HG02943 (cell line): ENCODE data around the gene KRT13.
"Not testable (repeated sequence)": the region's sequence is repeated elsewhere in the genome, so short reads cannot be mapped to it uniquely, and the experiment has no call there.

Source experiments
- ATAC-seq: cut with Tn5 transposase; IDR thresholded peaks from one replicate; pipeline ENCODE4 v1.9.1; 2021; ENCODE audit warnings: mild to moderate bottlenecking, low read depth, moderate library complexity; ENCODE audit not compliant: unreplicated experiment

Gene KRT13

DNA sequence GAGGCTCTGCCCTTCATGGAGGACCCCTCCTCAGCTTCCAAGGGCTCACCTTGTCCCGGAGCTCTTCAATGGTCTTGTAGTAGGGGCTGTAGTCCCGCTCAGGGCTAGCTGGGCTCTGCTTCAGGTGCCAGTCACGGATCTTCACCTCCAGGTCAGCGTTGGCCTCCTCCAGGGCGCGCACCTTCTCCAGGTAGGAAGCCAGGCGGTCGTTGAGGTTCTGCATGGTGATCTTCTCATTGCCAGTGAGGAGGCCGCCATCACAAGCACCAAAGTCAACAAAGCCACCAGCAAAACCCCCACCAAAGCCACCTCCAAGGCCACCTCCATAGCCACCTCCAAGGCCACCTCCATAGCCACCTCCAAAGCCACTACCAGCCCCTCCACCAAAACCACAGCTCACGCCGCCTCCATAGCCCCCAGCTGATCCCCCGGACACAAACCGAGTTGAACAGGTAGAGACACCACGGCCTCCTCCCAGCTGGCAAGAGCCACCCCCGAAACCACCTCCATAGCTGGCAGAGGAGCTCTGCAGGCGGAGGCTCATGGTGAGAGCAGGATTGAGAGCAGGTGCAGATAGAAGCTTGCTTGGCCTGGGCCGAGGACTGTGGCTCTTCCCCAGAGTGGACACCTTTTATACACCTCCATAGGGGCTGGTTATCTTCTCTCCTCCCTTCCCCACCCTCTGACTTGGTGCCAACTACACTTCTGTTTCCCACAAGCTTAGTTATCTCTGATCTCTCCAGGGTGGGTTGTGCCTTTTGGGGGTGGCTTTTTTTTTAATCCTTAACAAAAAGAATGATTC lies at the start of gene KRT13:
Gene KRT13 (minus strand): TSS at position 606 of the 802 bp plus-strand sequence. CDS start 62 bp downstream, at position 544.
- no peak for ATAC-seq

DNA sequence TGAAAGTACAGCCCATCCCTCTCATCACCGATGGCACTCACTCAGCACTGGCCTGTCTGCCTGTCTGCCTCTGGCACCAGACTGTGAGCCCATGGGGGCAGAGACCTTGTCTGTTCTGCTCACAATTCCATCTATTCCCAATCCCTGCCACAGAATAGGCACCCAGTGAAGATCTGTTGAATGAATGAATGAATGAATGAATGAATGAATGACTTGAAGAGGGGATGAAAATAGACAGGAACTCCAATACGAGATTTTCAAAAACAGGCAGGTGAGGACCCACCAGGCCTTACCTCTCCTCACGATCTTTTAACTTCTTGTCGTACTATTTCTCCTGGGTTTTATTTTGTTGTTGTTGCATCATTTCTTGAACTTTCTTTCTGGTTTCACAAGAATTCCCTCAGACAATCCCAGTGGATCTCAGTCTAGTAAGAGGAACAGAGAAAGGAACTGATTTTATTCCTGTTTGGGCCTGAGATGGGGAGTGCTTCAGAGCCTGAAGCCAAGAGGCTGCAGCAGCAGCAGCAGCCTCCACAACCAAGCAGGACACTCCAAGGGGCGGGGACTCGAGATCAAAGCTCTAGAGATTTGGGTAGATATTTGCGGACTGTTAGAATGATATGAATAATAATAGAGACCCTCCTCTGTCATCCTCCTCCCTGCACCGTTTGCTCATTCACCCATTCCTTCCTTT lies 48.7 kb upstream of the KRT13 start:
- ATAC-seq, result no peak

DNA sequence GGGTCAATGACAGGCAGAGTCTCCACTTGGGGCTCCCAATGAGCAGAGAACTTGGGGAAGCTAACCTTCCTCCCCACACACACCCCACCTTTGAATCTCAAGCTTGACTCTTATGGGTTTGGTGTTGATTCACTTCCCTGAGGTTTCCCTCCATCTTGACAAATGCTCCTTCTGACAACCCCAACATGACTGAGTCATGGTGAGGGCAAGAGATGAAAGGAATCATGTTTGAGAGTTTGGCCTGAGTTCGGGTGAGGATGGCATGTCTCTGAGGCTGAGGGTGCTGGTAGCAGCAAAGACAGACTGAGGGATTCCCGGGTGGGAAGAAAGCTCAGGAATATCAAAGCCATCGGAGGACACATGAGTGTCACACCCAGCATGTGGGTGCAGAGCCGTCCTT lies 47.8 kb upstream of the KRT13 start:
- no peak for ATAC-seq

DNA sequence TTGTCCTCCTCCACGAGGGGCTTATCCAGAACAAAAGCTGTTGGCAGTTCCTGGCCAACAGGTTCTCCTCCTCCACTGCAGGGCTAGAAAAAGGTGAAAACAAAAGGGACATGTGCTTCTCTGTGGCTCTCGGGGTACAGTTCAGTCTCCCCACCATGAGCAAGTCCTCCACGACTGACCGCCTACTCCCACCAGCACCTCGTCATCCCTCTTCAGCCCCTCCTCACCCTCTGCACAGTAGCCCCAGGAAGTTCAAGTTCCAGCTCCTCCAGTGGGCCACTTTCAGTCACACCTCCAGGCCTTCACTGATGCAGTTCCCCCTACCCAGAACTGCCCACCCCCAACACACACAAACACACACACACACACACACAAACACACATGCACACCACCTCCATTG lies 47.0 kb upstream of the KRT13 start:
- ATAC-seq, result no peak

DNA sequence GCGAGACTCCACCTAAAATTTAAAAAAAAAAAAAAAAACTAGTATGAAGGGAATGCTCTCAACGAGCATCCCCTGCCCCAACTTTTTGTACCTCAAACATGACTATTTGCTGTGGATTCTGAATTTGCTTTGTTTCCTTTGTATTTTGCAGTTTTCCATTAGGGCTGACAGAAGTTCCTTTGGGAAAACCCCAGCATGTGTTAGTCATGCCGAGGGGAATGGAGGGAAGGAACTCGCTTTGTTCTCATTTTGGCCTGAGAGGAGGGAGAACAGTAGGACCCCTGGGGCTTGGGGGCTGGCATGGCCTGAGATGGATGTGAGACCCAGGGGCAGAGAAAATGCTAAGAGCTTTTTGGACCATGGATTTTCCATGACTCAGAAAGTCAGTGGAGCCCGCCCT lies 46.0 kb upstream of the KRT13 start:
- no peak for ATAC-seq

DNA sequence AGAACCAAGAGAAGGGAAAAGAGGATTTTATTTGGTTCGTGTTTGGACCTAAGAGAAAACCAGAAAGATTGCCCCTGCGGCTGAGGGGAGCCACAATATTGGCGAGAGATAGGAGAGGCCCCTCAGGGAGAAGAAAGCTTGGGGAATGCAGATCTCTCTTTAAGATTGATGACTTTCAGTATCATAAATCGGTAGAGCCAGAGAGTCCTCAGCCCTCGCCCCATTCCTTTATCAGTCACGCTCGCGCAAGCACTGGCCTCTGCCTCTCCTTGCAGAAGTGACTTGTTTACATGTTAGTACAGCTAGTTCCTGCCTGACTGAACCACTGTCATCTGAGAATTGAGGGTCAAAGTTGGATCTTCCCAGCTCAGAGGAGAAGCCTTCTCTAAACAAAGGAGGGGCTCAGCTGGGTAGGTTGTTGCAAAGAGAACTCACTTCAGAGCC lies 44.2 kb upstream of the KRT13 start:
- ATAC-seq, result no peak

DNA sequence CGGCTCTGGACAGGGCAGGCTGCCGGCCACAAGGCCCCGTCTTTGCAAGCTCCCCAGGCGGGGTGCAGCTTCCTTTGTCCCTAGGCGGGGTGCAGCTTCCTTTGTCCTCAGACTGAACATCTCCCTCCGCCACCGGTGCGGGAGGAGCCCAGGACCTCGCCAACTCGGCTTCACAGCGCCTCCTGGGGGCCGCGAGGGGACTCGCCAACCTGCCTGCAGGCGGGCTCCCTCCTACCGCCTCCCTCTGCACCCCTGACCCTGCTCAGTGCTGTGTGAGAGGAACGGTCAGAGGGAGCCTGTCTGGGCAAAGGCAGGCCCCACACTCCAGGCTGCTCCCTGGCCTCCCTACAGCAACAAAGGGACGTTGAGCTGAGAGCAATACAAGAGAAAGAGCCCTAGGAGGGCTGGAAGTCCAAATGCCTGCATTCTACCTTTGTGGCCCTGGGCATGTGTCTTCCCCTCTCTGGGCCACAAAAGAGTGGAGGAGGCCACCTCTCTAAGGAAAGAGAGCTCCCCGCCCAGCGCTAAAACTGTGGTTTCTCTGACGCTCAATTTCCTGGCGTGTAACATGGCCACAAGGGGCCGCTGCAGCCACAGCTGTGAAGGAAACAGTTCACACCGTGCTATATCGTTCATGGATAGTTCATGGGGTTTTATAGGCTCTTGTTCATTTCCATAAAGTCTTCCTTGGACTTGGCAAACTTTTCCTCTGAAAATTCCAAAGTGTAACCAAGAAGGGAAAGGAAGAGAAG lies 43.6 kb upstream of the KRT13 start:
- ATAC-seq, result no peak

DNA sequence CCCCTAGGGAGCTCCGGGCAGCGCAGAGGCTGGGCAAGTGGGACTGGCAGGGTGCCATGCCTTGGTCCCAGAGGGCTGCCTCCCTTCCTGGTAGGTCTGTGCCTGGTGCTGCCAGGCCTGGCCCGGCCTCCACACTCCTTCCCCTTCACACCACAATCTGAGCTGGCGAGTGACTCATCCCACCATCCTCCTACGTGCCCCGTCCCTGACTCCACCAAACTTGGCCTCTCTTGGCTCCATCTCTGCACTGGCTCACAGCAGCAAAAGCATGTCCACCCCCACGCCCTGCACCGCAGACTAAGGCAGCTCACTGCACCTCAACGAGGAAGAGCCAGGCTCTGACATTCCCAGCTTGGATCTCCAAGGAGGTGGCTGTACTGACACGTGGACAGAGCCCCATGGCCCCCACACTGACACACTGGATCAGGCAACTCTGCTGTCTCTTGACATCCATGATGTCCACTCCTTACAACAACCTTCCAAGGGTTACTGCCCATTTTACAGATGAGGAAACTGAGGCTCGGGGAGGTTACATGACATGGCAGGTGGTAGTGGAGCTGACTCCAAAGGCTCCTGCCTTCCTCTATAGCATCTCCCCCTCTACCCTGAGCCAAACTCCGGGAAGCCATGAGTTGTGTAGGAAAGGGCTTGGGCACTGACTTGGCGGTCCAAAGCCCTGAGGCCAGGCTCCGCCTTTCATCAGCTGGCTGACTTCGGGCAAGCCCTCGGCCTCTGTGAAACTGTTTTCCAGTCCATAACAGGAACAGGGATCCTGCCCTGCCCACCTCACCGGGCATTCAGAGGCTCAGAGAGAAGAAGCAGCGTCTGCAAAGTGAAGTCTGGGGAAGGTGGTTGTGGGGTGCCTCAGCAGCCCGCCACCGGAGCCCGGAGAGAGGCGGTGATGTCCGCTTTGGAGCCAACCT lies 42.8 kb upstream of the KRT13 start:
- no peak for ATAC-seq

DNA sequence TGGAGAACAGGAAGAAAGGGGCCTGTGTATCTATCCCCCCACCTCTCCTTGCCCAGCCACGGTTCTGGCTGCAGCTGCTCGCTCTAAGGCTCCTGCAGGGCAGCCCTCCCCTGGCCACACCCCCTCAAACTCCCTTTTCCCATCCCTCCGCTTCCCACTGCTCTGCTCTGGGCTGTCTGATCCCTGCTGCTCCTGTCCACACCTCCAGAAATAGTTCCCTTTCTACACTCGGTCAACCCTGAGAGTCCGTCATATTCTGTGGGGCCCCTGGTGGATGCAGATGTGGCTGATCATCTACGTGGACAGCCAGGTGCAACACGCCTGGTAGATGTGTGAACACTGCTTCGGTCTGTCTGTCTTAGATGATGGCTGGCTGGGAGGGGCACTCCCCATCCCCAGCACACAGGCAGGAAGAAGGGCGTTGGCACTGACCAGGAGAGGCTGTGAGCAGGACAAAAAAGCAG lies 42.0 kb upstream of the KRT13 start:
- ATAC-seq, result no peak

DNA sequence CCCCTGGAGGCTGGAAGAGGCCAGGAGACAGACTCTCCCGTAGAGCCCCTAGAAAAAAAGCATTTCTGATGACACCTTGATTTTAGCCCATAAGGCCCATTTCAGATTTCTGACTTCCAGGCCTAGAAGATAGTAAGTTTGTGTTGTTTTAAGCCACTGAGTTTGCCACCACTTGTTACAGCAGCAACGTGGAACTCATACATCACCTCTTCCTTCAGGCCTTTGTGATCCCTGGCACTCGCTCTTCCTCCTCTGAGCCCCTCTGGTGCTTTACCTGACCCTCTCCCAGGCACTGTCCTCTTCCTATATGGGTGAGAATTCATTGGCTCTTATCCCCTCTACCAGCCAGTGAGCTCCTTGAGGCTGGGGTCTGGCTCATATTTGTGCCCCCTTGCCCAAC lies 41.4 kb upstream of the KRT13 start:
- ATAC-seq, result no peak

DNA sequence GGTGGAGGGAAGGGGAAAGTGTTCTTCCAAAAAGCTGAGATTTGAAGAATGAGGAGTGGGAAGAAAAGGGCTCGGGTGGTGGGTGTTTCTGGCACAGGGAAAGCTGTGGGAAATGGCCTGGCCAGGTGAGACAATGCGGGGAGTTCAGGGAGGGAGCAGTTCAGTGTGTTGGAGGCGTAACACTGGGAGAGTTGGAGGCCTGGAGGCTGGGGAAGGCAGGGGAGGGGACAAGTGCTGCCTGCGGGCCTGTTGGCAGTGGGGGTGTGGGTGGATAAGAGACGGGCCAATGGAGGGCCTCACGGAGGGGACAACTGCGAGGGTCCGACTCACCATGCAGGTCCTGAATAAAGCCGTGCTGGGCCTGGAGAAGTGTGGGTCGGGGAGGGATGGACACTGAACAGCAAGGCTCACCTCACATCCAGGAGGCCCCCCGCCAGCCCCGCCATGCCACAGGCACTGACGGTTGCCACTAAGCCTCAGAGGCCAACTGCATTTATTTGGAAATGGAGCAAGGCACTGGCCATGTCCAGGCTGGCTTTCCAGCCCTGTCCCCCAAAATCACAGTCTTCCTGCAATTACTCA lies 40.5 kb upstream of the KRT13 start:
- no peak for ATAC-seq

DNA sequence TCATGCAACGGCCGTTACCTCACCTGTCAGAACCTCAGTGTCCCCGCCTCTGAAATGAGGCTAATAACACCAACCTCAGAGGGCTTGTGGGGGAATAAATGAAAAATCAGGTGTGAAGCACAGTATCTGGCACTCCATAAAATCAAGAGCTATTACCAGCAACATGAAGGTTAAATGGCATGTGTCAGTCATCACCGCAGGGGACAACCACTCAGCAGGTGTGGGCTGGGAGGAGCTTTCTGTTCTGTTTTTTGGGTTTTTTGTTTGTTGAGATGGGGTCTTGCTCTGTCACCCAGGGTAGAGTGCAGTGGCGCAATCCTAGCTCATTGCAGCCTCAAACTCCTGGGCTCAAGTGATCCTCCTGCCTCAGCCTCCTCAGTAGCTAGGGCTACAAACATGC lies 39.5 kb upstream of the KRT13 start:
- ATAC-seq, result no peak

DNA sequence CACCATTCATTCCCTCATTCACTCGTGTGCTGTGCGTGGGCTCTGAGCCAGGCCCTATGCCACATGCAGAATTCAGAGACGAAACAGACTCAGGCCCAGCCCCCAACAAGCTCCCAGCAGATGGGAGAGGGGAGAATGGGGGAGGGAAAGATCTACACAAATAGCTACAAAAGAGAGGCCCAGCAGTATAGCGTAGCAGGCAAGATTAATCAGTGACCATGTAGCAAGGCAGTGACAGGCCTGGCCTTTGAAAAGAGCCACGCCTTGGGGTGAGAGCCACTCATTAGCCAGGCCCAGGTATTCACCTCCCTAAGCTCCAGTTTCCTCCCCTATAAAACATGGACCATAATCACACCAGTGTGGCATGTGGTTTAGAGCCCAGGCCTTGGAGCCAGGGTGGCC lies 39.1 kb upstream of the KRT13 start:
- ATAC-seq, result no peak

DNA sequence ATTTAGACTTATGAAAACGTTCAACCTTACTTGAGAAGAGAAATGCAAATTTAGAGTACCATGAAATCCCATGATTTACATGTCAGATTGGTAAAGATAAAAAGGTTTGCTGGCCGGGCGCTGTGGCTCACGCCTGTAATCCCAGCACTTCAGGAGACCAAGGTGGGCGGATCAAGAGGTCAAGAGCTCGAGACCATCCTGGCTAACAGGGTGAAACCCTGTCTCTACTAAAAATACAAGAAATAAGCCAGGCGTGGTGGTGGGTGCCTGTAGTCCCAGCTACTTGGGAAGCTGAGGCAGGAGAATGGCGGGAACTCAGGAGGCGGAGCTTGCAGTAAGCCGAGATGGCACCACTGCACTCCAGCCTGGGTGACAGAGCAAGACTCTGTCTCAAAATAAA lies 37.4 kb upstream of the KRT13 start:
- not testable (repeated sequence) for ATAC-seq

DNA sequence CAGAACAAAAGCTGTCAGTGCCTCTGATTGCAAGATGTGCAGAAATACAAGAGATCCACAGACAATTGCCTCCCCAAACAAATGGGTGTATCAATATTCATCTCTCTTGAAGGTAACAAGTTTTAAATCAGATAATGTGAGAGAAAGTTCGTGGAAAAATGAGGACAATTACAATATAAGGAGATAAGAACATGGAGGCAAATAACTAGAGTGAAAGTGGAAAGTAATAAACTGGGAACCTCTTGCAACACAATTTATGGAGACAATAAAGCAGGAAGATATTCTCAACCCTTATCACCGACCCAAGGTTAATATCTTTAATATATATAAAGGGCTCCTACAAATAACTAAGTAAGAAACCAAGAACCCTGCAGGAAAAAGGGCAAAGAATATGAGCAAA lies 36.9 kb upstream of the KRT13 start:
- ATAC-seq, result no peak

DNA sequence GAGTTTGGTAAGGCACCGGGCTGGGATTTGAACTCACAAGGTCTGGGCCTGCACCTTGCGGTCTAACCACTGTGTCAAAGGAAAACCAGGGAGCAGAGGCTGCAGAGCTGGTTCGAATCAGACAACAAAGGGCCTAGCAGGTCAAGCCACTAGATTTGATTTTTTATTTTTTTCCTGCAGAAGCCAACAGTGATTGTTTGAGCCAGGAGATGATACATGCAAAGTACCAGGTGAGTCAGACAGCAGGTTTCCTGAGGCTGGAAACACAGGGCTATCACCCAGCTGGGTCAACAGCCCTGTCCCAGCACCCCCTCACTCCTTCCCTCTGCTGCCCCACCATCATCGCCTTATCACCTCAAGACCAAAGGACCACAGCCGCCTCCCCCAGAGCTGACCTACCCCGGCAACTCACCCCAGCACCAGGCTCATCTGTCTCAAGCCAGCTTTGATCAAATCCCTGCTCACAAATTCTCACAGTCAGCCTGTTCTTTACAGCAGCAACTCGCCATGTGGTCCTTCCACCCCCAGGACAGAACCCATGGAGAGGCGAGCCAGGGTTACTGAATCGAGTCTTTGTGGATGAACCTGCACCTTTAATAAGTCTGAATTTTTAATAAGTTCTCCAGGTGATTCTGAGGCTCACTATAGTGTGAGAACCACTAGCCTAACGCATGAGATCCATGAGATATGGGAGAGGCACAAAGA lies 35.7 kb upstream of the KRT13 start:
- no peak for ATAC-seq

DNA sequence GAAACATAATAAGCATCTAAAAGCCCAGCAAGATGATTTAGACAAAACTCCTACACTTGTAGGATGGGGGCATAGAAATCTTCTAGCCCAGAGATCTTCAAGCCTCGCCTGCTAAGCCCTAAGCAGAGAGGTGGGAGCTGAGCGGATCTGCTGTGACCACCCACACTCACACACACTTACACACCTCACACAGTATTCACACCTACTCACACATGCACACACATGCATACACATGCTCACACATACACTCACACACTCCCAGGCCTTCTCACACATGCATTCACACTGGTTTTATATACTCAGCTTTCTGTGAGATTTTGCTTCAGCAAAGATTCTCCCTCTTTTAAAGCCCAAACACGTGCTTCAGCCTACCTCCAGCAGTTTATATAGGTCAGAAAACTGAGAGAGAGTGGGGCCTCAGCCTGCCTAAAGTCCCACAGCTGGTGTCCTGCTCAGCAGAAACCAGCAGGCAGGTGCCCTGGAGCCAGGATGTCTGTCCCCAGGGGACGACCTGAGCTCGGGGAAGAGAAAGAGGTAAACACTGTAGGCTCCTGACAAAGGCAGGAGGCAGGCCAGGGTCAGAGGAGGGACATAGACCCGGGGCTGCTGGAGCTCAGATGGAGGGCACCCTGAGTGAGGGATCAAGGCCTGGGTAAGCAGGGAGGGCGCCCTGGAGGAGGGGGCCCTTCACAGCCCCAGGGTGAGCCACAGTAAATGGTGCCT lies 34.7 kb upstream of the KRT13 start:
- no peak for ATAC-seq

DNA sequence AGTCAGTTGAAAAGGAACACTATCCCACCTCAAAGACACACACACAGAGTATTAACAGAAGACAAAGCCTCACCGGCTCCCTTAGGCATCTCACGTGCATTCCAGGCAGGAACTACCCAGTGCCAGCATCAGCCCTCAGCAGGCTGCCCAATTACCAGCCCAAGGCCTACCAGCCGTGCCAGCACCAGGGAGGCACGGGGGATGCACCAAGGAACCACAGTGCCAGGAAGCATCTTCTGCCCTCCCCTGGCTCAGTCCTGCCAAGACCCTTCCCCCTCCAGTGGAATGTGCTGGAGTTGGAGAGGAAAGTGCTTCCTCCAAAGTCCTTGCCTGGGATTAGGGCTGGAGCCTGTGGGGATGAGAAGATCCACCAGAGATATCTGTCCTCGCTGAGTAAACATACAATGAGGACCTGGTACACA lies 33.7 kb upstream of the KRT13 start:
- no peak for ATAC-seq
